SK-N-DZ (cell line): ENCODE measurements around the gene ARHGAP15.

Experiments used
- DNase-seq: peaks from one replicate; pipeline ENCODE4 v3.0.0-alpha.2; 2015; ENCODE audit warnings: low spot score

The ARHGAP15 gene

GRCh38 chr2:143481733-143482132, 352.5 kb downstream of the ARHGAP15 start:
- DNase-seq, result no peak

- DNase-seq, result no peak
These were observed 353.1 kb downstream of the ARHGAP15 start for GRCh38 chr2:143482316-143482715.

GRCh38 chr2:143482771-143483170, 353.6 kb downstream of the ARHGAP15 start:
- DNase-seq, result no peak

DNA sequence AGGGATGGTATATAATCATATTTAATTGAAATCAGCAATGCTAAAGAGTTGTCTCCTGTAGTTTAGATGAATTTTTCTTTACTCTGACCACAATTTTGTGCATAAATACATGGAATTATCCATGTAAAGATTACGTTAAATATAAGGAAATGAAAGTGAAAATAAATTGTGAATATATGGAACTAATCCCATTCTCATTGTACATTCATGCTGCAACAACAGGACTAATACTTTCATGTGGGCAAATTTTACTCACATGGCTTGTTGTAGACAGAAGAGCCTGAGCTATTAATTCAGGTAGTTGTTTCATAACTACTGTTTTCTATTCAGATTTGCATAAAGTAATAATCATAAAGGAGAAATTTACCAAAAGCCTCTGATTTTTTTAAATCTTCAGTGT, 357.8 kb downstream of the ARHGAP15 start:
- DNase-seq, result no peak

- DNase-seq, result no peak
These were observed 359.9 kb downstream of the ARHGAP15 start for GRCh38 chr2:143489145-143489544.

DNA sequence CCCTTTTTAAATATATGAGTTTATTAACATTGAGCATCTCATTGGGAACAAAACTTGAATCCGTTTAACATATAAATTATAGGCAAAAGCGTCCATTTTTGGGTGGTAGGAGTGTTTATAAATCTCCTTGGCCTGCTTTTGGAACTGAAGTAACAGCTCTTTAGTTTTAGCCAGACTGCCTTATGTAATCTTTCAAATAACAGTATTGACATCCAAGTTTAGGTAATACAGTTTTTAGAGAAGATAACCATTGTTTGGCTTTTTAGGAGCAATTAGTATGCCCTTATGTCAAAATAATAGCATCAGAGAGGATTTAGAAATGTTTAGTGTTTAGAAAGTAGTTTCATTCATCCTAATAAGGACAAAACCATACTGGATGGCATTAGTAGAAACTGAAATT, 361.9 kb downstream of the ARHGAP15 start:
- no peak for DNase-seq

DNA sequence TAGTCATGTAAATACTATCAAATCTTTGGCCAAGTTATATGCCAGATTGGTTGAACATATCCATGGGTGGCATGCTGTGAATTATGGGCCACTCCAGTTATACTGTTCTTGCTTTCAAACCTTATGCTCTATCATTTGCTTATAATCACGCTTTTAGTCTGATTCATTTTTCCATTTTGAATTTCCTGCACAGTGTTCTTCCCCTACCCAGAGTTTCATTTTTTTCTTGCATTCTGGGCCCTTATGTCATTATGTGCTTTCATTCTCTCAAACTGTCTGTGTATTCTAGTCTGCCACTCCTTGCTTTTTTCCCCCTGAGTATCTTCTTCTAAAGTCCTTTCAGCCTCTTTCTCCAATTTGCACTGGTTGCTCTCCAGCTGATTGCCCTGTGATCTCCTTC, 364.1 kb downstream of the ARHGAP15 start:
- DNase-seq, result no peak

- DNase-seq, result no peak
These were observed 368.5 kb downstream of the ARHGAP15 start for GRCh38 chr2:143497726-143498125.

- DNase-seq, result no peak
These were observed 369.3 kb downstream of the ARHGAP15 start for GRCh38 chr2:143498496-143498895.

GRCh38 chr2:143499061-143499460, 369.8 kb downstream of the ARHGAP15 start:
- DNase-seq, result no peak

GRCh38 chr2:143501106-143501676, 372.0 kb downstream of the ARHGAP15 start:
- no peak for DNase-seq

DNA sequence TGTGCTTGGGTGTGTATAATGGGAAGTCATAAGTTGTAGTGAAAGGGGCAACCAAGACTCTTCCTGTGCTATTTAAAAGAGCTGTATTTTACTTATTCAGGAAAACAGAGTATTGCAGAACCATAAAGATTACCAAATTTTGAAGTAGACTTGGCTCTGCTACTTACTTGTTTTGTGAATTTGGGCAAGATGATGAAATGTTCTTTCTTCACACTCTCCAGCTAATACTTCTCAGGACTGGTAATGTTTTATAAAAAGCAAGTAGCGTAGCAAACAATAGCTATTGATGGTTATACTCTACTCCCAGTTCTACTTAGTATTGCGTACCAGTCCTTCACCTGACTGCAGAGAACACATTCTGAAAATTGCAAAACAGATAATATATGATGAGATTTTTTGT, 374.1 kb downstream of the ARHGAP15 start:
- no peak for DNase-seq

GRCh38 chr2:143504397-143504796, 375.2 kb downstream of the ARHGAP15 start:
- DNase-seq, result no peak

DNA sequence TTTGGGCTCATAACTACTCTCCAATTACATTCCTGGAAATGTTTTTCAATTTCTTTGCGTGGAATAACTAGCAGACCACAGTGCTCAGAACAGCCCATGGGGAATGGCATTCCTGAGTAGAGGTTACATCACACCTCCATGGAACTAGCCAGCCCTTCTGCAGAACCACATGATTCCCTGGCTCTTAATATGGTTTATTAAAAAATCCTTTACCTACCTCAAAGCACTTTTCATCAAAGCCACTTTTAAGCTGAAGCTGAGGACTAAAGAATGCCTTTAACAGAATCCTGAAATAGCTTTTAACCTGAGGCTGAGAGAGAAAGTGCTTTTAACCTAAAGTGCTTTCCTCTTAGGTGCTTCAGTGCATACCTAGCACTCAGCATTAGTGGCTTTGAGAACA, 376.3 kb downstream of the ARHGAP15 start:
- no peak for DNase-seq

DNA sequence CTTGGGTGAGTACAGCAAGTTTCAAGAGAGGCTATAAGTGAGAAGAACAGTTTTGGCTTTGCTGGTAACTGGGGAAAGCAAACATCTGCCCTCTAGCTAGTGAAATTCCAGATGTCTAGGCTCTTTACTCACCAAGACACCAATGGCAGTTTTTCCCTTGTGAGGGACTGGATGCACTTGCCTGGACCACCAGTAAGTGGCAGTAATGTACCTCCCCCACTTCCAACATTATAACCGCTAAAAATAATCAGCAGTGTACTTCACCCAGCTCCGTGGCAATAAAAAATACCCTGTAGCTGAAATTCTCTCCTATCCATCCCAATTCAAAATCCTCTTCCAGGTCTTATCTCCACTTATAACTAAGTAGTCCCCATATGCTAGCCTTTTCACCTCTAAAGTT, 383.9 kb downstream of the ARHGAP15 start:
- DNase-seq, result peak; percentile 32

DNA sequence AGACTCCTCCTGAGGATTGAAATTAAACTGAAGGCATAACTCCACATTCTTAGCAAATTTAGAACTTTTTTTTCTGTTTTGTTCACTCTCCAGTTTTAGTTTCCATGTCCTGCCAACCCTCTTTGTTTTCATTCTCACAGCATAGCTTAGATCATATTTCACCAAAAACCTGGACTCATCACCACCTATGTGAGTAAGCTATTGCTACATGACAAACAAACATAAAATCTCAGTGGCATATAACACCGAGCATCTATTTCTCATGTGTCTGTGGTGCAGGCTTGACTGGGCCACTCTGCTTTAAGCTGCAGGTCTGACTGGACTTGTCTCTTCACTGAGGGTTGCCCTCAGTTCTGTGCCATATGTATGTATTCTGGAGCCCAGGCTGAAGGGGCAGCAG, 385.2 kb downstream of the ARHGAP15 start:
- no peak for DNase-seq

DNA sequence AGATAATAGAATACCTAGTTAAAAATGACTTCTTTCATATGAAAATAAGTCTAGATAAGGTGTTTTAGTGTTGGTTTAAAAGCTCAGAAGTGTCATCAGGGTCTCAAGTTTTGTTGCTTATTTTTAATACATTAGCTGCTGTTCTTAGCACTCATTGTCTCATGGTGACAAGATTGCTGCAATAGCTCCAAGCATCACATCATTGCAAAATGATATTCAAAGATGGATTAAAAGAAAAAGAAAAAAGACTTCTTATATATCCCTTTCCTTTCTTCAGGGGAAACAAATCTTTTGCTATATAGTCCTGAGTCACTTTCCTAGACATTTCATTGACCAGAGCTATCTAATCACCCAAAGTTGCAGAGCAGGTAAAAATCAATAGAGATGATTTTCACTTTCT, 386.1 kb downstream of the ARHGAP15 start:
- no peak for DNase-seq

GRCh38 chr2:143519521-143519920, 390.3 kb downstream of the ARHGAP15 start:
- no peak for DNase-seq

DNA sequence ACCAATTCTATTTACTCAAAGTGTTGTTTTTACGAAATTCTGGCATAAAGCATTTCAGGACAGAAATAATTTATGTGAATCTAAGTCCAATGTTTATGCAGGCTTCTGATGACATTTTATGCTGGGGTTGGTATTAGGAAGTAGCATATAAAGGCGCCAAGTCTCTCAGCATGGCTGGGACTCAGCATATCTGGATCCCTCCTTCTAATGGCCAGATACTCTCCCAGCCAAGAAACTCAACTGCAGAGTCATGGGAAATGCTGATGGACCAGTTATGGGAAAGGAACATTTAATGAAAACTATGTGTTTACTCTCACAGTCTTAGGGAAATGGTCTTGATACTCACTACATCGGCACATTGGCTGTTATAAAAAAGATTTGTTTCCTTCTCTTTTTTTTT, 392.2 kb downstream of the ARHGAP15 start:
- DNase-seq, result no peak

GRCh38 chr2:143522699-143523098, 393.5 kb downstream of the ARHGAP15 start:
- no peak for DNase-seq

GRCh38 chr2:143524119-143524553, 394.9 kb downstream of the ARHGAP15 start:
- DNase-seq, result no peak

- DNase-seq, result no peak
These were observed 395.6 kb downstream of the ARHGAP15 start for GRCh38 chr2:143524559-143525401.

GRCh38 chr2:143525402-143525860, 396.2 kb downstream of the ARHGAP15 start:
- no peak for DNase-seq
